Measurements from ENCODE around the gene VAMP3.

DNA sequence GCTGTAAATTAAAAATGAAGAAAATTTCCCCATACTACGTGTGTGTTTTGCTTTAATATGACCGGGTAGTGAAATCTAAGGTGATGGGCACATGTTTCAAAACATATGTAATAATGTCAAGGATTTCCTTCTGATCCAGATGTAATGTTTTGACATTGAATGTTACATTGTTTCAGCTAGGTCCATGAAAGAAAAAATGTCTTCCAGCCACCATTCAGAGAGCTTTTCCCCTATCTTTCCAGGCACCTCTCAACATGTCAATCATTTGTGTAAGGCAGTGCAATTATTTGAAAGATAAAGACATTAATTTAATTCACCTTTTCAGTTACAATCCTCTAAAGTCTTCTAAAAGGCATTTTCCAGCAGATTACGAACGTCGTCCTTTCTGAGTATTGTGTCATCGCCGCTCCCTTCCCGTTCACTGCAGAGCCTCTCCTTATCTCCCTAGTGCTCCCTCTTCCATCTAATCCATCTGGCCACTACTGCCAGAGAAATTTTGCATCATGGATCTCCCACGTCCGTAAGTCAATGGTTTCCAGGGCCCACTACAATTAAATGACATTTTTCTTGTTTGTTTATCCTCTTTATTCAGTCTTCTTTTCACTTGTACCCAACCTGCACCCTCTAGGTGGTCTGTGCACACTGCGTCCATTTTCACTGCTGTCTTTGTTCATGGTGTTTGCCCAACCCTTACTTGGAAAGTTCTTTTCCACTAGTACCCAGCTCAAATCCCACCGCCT, 1.3 kb upstream of the VAMP3 start:
- TF ChIP-seq, protein P1, sequence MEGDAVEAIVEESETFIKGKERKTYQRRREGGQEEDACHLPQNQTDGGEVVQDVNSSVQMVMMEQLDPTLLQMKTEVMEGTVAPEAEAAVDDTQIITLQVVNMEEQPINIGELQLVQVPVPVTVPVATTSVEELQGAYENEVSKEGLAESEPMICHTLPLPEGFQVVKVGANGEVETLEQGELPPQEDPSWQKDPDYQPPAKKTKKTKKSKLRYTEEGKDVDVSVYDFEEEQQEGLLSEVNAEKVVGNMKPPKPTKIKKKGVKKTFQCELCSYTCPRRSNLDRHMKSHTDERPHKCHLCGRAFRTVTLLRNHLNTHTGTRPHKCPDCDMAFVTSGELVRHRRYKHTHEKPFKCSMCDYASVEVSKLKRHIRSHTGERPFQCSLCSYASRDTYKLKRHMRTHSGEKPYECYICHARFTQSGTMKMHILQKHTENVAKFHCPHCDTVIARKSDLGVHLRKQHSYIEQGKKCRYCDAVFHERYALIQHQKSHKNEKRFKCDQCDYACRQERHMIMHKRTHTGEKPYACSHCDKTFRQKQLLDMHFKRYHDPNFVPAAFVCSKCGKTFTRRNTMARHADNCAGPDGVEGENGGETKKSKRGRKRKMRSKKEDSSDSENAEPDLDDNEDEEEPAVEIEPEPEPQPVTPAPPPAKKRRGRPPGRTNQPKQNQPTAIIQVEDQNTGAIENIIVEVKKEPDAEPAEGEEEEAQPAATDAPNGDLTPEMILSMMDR (conservative IDR thresholded peaks at IDR 0.05; ENCODE audit: low read length) = no peak
- no peak for TF ChIP-seq EZH2phosphoT487 (IDR thresholded peaks at IDR 0.05; ENCODE audit: borderline replicate concordance, low read depth, low read length)
